Measurements from ENCODE around the gene RICTOR.
"Not testable (repeated sequence)": the region's sequence is repeated elsewhere in the genome, so short reads cannot be mapped to it uniquely, and the experiment has no call there.

Gene RICTOR

DNA sequence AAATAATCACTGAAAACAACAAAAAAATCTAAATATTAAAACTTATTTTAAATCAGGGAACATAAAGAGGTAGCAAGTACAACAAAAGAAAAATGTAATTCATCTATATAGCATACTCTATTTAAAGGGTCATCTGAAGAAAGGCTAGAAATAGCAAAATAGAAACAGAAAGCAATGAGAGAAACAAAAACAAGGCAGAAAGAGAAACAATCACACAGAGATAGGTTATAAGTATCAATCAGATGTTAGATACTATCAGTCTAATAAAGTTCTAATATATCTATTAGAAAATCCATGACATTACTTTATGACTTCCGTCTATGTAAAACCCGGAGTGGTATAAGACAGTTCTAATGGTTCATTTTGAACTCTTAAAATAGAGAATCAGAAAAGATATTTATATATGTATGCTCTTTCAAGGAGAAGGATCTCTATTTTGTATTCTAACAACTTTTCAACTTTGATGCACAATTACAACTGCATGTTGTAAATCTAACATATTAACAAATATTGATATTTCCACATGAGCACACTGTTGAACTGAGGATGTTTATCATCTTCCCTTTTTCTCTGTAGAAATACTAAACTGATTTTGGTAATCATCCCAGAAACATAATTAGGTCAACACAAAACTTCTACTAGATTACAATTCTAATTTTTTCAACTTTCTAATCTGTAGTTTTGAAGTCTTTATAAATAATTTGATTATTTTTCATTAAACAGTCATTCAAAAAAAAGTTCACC lies 15.8 kb downstream of the RICTOR start:
- no peak for DNase-seq (ENCODE audit: low read depth)

DNA sequence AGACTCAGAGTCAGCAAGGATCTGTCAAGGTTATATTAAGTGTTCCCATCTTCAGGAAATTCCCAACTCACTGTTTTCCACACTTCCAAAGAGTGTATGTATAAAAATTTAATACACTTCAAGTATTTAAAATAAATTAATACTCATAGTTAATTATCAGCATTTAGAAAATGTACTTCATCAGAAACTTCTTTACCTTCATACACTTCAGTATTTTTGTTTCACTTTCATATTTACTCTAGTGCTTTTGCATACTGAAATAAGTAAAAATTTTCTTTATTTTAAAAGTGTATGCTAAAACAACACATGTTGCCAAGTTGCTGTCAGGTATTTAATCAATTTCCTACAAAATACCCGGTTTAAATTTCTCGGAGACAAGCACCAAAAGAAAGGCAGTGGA lies 16.5 kb downstream of the RICTOR start:
- no peak for DNase-seq (ENCODE audit: low read depth)

DNA sequence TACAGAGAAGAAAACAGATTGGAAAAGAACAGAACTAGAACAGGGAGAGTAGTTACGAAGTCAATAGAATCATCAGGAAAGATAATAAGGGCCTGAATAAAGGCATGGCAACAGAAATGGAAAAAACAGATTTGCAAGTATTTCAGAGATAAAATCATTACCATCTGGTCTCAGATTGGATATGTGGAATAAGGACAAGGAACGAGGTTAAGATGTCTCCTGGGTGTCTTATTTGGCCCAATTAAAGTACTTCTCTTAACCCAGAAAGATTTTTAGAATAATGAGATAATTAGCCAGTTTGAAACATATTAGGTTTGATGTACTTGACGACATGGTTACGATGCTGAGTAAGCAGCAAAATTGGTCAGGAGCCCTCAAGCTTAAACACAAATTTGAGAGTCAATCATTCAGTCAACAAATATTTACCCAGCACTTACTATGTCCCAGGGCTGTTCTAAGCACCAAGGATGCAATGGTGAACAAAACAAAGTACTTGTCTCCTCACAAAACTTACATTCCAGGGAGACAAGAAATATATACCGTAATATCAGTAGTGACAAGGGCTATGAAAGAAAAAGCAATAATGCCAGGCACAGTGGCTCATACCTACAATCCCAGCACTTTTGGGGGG lies 18.3 kb downstream of the RICTOR start:
- DNase-seq (ENCODE audit: low read depth) = no peak

DNA sequence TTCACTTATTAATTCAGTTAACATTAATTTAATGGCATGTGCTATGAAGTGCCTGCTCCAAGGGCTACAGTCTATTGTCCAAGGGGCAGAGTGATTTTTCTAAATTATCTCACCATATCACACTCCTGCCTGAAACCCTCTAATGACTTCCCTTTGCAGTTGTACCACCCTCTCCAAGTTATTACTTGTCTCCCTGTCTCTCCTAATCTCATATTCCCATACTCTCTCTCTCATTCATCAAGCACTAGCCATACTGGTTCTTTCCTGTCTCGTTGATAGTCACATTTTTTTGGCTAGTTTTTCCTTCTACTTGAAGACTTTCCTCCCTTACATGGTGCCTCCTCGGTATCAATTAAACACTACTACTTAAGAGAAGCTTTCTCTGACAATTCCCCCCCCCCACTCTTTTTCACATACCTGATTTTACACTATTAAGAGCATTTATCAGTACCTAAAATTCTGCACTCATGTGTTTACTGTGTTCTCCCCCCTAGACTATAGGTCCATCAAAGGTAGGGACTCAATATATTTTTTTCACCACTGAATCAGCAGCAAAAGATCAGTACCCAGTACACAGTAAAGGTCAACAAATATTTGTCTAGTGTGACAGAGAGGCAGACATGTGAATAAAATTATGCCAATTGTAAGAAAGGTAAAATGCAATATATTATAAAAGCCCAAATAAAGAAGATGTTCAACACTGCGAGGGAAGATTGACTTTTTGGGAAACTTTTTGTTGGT lies 19.0 kb downstream of the RICTOR start:
- DNase-seq (ENCODE audit: low read depth) = no peak

DNA sequence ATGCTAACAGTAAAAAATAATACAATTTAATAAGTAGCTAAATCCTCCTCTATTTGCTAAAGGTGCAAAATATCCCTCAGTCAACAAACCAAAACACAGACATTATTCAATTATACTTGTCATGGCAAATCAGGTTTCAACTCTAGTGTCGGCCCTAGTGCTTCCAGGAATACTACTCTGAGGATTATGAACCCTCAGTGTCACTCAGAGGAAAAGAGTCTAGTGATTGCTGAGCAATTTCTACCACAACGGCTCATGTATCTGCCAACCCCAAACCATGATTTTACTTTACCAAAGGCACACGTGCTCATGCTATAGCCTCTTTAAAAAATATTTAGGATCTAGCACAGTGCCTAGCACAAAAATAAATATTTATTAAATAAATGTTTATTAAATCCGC lies 21.0 kb downstream of the RICTOR start:
- DNase-seq (ENCODE audit: low read depth) = no peak

DNA sequence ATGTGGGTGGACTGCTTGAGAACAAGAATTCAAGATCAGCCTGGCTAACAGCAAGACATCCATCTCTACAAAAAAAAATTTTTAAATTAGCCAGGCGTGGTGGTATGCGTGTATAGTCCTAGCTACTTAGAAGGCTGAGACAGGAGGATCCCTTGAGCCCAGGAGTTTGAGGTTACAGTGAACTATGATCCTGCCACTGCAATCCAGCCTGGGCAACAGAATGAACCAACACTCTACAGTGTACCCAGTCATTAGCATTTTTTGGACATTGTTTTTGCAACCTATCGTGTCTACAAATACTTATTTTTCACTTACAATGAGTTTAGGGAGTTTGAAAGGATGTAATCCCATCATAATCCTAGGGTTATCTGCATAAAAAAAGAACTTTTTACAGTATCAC lies 22.1 kb downstream of the RICTOR start:
- no peak for DNase-seq (ENCODE audit: low read depth)

DNA sequence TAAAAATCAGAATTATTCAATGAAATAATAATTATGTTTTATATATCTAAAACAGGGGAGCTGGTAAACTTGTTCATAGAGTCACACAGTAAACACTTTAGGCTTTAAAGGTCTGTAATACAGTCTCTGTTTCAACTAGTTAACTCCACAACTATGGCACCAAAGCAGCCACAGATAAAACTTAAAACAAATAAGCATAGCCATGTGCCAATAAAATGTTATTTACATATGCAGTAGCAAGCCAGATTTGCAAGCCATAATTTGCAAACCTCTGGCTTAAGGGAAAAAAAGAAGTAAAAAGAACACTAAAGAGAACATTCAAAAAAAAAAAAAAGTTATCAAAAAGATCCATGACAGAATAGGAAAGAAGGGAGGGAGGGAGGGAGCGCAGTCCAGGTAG lies 24.9 kb downstream of the RICTOR start:
- DNase-seq (ENCODE audit: low read depth) = no peak

DNA sequence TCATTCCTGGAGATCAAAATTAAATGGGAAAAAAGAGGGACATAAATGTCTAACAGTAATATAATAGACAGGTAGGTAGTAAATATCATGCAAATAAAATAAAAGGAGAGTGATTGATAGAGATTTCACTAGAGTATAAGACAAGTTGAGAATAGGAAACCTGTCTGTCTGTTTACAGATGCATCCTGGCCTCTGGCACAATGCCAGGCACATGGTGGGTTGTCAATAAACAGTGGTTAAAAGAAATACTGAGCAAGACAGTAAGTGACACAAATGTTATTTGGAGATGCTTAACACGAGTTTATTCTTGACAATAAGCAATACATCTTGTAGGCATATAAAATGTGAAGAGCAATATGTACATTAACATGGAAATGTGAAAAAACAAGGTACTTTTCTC lies 33.3 kb downstream of the RICTOR start:
- DNase-seq (ENCODE audit: low read depth) = no peak

DNA sequence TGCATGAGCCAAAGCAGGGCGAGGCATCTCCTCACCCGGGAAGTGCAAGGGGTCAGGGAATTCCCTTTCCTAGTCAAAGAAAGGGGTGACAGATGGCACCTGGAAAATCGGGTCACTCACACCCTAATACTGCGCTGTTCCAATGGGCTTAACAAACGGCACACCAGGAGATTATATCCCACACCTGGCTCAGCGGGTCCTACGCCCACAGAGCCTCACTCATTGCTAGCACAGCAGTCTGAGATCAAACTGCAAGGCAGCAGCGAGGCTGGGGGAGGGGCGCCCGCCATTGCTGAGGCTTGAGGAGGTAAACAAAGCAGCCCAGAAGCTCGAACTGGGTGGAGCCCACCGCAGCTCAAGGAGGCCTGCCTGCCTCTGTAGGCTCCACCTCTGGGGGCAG lies 39.7 kb downstream of the RICTOR start:
- not testable (repeated sequence) for DNase-seq (ENCODE audit: low read depth)

DNA sequence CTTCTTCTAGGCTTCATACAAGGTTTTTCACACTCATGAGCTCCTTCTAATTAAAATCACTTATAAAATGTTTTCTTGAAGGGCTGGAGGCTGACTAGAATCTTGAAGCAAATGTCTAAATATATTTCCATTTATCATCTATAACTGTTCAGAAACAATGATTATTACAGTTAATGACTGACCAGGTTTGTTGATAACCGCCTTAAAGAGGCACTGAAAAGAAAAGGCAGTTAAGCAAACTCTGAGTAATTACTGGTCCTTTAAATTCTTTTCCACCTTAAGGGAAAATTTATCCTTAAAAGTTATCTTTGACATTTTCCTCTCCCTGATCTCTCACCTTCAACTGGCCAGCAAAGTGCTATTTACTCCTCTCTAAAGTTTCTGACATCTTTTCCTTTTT lies 43.2 kb downstream of the RICTOR start:
- DNase-seq (ENCODE audit: low read depth) = no peak

DNA sequence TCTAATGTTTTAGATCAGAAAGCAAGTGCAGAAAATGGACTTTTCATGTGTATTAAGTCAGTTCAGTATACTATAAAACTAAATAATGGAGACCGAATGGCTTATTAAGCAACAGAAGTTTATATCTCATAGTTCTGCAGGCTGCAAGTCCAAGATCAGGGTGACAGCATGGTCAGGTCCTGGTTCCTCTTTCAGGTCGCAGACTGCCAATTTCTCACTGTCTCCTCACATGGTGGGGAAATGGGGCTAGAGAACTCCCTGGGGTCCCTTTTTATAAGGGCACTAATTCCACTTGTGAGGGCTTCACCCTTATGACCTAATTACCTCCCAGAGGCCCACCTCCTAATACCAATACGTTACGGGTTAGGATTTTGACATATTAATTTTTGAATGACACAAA lies 48.7 kb downstream of the RICTOR start:
- DNase-seq (ENCODE audit: low read depth) = no peak

DNA sequence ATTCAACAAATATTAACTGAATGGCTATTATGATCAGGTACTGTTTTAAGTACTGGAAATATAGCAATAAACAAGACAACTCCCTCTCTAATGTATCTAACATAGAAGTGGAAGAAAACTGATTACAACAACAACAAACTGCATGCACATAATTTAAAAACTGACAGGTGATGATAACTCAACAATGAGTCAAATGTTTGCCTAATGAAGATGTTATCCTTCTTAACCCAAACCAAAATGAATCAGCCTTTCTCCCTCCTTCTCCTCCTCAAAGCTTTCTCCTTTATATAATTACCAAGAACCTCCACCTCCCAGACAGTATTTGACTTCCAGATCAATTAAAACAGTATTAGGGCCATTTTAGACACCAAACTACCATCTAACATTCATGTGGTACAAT lies 49.3 kb downstream of the RICTOR start:
- DNase-seq (ENCODE audit: low read depth) = no peak

DNA sequence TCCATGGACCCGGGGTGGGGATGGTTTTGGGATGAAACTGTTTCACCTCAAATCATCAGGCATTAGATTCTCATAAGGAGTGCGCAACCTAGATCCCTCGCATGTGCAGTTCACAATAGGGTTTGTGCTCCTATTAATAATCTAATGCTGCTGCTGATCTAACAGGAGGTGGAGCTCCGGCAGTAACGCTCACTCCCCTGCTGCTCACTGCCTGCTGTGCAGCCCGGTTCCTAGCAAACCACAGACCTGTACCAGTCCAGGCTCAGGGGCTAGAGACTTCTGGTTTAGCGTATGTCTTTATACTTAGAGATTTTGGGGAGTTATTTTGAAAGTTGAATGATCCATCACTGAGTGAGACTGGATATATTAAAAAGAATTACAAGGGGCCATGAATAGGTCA lies 50.2 kb downstream of the RICTOR start:
- no peak for DNase-seq (ENCODE audit: low read depth)

DNA sequence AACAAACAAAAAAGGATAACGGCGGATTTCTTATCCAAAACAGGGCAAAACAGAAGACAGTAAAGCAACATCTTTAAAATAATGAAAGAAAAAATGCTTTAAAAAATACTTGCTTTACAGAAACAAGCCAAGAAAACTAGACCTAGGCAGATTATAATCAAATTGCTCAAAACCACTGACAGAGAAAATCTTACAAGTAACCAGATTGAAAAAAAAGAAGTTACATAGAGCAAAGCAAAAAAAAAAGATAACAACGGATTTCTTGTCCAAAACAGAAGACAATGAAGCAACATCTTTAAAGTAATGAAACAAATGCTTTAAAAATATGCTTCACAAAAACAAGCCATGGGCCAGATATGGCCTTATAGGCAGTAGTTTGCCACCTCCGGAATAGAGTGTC lies 51.1 kb downstream of the RICTOR start:
- DNase-seq (ENCODE audit: low read depth) = no peak

DNA sequence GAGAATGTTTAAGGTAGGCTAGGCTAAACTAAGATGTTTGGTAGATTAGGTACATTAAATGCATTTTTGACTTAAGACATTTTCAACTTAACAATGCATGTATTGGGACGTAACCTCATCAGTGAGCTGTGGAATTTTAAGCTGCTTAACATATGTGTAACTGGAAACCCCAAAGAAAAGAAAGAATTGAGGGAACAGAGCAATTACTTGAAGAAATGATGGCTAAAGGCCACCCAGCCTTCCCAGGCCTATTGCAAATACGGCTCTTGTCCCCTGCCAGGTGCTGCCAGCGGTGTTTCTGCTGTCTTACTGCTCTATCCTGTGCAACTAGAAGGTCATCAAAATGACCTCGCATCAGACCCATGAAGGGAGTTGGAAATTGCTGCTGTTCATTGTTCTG lies 52.0 kb downstream of the RICTOR start:
- no peak for DNase-seq (ENCODE audit: low read depth)

DNA sequence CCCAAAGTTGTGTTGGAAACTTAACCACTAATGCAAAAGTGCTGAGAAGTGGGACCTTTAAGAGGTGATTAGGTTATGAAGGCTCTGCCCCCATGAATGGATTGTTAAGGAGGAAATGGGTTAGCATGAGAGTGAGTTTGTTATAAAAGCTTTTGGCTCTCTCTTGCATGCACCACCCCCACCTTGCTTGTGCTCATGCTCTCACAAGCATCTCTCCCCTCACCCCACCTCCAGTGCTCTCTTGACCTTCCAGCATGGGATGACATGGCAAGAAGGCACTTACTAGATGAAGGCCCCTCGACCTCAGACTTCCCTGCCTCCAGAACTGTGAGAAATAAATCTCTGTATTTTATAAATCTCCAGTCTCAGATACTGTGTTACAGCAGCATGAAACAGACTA lies 52.8 kb downstream of the RICTOR start:
- no peak for DNase-seq (ENCODE audit: low read depth)

DNA sequence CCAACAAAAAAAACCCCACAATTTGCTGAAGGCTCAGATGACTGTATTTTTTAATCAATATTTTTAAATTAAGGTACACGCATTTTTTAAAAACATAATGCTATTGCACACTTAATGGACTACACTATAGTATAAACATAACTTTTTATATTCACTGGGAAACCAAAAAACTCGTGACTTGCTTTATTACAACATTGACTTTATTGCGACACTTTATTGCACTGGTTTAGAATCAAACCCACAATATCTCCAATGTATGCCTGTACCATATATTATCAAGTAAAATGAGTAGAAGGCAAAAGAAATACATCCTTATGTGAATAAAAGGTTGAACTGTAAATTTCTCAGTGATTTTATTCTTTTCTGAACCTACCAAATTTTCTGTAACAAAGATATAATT lies 53.7 kb downstream of the RICTOR start:
- no peak for DNase-seq (ENCODE audit: low read depth)

DNA sequence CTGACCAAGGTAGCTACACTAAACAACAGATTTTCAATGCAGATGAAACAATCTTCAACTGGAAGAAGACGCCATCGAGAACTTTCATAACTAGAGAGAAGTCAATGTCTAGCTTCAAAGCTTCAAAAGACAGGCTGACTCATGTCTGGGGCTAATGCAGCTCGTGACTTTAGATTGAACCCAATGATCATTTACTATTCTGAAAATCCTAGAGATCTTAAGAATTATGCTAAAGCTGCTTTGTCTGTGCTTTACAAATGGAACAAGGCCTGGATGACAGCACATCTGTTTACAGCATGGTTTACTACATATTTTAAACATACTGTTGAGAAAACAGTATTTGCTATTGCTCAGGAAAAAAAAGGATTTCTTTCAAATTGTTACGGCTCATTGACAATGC lies 54.9 kb downstream of the RICTOR start:
- DNase-seq (ENCODE audit: low read depth) = no peak

DNA sequence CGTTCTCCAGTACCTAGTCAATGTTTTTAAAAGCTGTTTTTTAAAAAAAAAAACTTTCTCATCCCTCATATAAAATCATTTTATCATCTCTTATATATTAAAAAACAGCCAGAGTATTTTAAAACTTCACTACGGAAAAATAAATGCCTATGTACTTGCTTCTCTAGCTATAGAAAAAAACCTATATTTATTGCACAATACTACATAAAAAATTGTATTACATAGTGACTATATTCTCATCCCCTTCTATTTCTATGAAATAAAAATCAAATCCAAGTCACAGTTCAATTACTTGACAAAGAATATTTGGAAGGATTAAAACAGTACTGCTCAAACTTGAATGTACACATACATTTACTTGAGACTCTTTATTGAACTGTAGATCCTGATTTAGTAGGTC lies 56.7 kb downstream of the RICTOR start:
- DNase-seq (ENCODE audit: low read depth) = no peak

DNA sequence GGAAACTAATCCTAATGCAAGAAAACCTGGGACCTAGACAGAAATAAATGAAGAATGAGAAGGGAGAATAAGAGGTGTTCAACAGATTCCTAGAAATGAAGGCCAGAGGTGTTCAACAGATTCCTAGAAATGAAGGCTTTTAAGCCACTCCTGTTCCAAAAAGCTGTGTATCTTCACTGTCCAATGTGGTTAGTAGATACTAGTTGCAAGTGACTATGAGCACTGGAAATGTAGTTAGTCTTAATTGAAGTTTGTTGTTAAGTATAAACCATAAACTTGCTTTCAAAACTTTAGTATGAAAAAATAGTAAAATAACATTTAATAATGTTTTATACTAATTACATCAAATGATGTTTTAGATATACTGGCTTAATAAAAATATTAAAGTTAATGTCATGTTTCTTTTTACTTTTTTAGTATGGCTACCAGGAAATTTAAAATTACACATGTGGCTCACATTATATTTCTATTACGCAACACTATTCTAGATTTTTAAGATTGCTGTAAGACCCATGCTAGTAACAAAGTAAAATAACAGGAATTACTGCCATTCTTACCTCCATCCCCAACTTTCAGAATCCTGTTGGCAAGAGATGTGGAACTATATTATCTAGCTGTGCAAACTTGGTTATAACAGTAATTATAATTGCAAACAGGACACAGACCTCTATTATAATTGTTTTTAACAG lies 57.5 kb downstream of the RICTOR start:
- DNase-seq (ENCODE audit: low read depth) = no peak

DNA sequence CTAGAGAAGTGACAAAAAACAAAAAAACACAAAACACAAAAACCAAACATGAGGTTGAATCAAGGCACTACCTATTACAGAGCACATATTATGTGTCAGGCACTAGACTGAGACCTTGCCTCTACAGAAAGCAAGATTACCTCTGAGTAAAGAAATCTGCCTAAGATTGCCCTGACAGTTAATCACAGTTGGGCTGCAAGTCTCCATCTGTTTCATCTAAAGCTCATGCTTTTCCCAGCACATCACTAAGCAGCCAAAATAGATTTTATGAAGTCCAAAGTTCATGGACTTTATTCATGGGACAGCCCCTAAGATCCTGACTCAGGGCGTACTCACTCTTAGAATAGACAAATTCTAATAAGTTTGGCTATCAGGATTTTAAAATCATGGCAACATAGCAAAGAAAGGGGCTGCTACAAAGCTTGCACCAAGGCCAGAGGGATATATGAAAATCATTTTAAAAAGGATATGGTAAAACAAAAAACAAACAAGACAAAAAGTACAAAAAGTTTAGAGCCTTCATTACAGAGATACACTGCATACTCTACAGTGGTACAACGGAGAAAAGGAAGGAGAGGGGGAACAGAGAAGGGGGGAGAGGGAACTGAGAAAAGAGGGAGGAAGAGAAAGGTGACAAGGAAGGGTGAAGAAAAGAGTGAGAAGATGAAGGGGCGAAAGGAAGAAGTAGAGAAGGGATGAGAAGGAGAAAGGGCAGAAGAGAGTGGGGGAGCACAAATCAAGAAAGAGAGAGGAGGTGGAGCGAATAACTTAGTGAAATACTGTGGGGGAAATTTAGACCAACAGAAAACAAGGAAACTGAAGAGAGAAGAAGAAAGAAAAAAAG lies 58.2 kb downstream of the RICTOR start:
- no peak for DNase-seq (ENCODE audit: low read depth)

DNA sequence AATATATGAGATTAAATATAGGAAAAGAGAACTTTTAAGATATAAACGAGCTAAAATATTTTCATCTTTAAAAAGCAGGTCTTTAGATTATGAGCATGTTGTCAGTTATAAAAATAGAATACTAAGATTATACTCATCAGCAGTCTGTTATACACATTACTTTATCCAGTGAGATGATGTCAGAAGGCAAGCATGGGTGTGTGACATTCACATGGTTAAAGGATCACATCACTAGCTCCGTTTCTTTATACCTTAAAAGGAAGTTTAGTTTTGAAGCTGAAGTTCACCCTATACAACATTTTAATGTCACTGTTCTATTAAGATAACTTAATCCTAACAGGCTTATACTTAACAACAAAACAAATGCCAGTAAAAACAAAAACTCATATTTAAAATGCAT lies 59.6 kb downstream of the RICTOR start:
- DNase-seq (ENCODE audit: low read depth) = no peak
